GM19023 (cell line): Measurements from ENCODE around the gene SMIM1.

Source experiments
- ATAC-seq: cut with Tn5 transposase; IDR thresholded peaks from one replicate; pipeline ENCODE4 v1.9.1; 2021; ENCODE audit warnings: mild to moderate bottlenecking, moderate library complexity; ENCODE audit not compliant: unreplicated experiment

SMIM1 gene

DNA sequence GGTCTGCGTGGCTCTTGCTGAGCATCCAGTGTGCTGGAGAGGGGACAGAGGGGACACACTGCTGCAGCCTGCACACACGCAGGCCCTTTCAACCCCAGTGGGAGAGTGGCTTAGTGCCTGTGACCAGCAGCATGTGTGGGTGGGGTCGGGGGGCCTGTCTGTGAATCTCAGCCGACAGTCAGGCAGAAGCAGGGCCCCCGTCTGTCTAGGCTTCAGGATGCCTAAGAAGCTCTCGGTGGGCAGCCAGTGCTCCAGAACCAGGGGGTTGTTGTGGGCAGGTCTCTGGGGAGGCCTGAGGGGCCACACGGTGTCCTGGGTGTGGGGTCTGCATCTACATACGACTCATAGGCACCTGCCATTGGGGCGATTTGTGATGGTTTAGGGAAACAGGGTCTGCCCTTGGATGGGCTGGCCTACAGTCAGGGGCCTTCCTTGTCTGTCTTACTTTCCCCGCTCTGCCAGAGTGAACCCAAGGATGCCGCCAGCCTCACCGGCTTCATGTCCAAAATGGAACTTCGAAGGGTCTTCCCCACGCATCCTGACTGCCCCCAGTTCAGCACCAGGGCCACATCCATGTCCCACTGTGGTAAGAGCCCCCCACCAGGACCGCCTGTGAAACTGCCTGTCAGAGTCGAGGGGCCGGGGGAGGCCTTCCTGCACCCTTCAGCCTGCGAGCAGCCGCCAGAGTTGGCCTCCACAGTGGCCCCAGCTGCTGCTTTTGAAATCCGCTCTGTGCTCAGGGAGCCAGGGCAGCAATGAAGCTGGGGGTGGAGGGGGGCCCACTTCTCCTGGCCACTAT lies 18.7 kb upstream of the SMIM1 start:
- ATAC-seq, result no peak

DNA sequence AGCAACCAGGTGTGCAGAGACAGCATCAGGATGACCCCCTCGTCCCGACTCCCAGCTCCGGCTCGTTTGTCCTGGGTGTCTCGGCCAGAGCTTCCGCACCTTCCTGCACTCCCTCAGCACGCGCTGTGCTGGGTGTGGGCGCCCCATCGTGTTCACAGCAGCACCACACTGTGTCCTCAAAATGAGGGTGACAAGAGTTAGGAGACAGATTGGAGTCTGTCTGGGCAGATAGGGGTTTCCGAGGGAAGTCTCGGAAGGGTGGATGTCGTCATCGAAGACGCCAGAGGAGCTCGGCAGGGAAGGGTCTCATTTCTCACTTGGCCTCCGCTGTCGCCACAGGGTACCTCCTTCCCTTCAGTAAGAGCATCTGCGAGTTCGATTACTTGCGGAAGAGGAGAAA lies 16.2 kb upstream of the SMIM1 start:
- ATAC-seq, result no peak

- no peak for ATAC-seq
Observed at GRCh38 chr1:3759164-3759563, 13.4 kb upstream of the SMIM1 start.

DNA sequence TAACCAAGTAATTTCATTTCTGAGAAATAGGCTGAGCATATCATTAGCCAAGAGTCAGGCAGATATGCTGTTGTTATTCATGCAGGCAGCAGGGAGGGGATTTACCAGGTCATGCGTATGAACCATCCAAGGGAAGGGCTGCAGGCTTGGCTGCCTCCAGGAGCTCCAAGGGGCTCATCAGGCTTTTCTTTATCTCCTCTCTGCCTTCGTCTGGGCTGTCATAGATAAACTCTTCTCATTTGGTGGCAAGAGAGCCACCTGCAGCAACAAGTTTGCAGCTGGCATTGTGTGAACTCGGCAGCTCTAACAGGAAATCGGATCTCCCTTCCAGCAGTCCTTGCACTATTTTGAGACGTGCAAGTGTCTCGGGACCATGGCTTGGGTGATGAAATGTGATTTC lies 12.8 kb upstream of the SMIM1 start:
- ATAC-seq, result no peak

- no peak for ATAC-seq
Observed at GRCh38 chr1:3761296-3762010, 11.1 kb upstream of the SMIM1 start.

GRCh38 chr1:3762151-3762872 lies 10.2 kb upstream of the SMIM1 start:
- ATAC-seq, result no peak

GRCh38 chr1:3762873-3763228 lies 9.7 kb upstream of the SMIM1 start:
- no peak for ATAC-seq

GRCh38 chr1:3763351-3764125 lies 9.0 kb upstream of the SMIM1 start:
- ATAC-seq, result no peak

- ATAC-seq, result no peak
Observed at GRCh38 chr1:3767328-3767925, 5.1 kb upstream of the SMIM1 start.

DNA sequence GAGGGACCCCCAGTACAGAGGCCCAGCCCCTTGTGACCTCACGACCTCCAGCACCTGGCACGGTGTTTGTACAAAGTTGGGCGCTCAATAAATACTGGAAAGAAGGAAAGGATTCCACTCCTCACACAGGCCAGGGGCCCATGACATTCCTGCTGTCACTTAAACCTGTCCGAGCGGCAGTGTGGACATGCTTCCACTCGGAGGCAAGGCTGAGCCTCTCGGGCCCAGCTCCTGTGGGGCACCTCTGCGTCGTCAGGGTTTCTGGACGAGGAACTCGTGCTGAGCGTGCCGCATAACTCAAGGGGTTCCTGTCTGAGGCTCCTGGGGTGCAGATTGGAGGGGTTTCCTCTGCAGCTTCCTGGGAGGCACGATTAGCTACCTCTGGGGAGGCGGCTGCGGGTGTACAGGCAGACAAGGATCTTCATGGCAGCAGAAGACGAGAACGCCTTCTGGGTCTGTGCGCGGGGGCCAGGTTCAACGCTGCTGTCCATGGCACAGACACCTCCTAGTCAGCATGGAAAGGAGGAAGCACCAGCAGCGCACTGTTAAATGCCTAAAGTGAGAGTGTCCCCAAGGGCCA lies 3.6 kb upstream of the SMIM1 start:
- no peak for ATAC-seq

- ATAC-seq, result no peak
Observed at GRCh38 chr1:3770047-3770765, 2.3 kb upstream of the SMIM1 start.

- no peak for ATAC-seq
Observed at GRCh38 chr1:3771108-3772026, 1.2 kb upstream of the SMIM1 start.

GRCh38 chr1:3772027-3772714 lies 378 bp upstream of the SMIM1 start:
- peak; percentile 47 for ATAC-seq

DNA sequence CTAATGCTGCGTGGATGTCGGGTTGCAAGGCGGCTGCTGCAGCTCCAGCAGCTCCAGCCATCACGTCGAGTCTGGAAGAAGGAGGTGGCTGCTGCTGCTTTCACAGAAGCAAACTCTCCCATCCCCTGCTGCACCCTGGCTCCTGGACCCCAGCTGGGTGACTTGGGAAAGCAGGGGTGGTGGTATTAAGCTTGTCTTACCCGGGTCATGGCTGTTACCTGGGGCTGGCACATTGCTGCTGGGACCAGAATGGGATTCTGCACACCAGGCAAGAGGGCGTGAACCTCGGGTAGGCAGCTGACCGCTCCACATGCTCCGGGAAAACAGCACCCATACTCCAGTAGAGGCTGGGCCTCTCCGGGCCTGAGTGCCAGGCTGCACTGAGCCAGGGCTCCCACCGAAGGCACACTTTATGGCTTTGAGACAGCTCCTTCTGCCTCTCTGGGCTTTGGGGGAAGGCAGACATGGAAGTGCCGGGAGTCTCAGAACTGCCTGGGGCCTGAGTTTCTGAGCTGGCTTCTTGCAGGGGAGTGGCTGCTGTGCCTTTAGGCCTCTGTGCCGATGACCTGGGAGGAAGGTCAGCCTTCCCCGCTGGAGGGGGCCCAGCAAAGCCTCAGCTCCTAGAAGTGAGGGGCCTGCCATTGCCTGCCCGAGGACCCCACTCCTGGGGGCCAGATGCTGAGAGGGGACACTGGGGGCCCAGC lies 1.2 kb downstream of the SMIM1 start:
- ATAC-seq, result no peak

GRCh38 chr1:3774276-3774945 lies 1.9 kb downstream of the SMIM1 start:
- ATAC-seq, result no peak

GRCh38 chr1:3774946-3775489 lies 2.5 kb downstream of the SMIM1 start:
- ATAC-seq, result no peak
